Right atrium auricular region (tissue), 2 donors: ENCODE measurements around the gene TUBB3. TPM values are rescaled to one million over a fixed set of nuclear protein-coding genes. Genes with fewer than 3 reads are reported as not detected.
"Not testable (repeated sequence)": the region's sequence is repeated elsewhere in the genome, so short reads cannot be mapped to it uniquely, and the experiment has no call there.

Experiments used
- DNase-seq: peaks from one replicate; pipeline ENCODE4 v3.0.0-alpha.2; 2019; ENCODE audit warnings: low spot score
- H3K27ac ChIP-seq, 2 donors: fragments of 200-600 bp; sonication (generic); 1 replicate in 1 of 2; 2 replicates in 1 of 2; pipeline ENCODE4 v1.5.1; 2016 to 2019
- H3K27me3 ChIP-seq, 2 donors: fragments of 200-600 bp; sonication (generic); one replicate each; pipeline versions ENCODE4 v1.5.1 to v1.6.0; 2017 to 2019
- H3K36me3 ChIP-seq: fragments of 200-600 bp; sonication (generic); one replicate; pipeline ENCODE4 v1.5.1; 2016
- H3K4me1 ChIP-seq, 2 donors: fragments of 200-600 bp; sonication (generic); one replicate each; pipeline versions ENCODE4 v1.5.1 to v1.6.0; 2017 to 2019
- H3K4me3 ChIP-seq, 2 donors: fragments of 200-600 bp; sonication (generic); 1 replicate in 1 of 2; 2 replicates in 1 of 2; pipeline ENCODE4 v1.5.1; 2017 to 2019; ENCODE audit warnings: mild to moderate bottlenecking in 1 of 2, moderate library complexity in 1 of 2
- H3K9me3 ChIP-seq, 2 donors: fragments of 200-600 bp; sonication (generic); one replicate each; pipeline ENCODE4 v1.5.1; 2019
- CTCF ChIP-seq, 2 donors: fragments of 200-600 bp; sonication (generic); IDR thresholded peaks; one replicate each; pipeline ENCODE4 v1.5.1; 2019; ENCODE audit warnings: antibody characterized with exemption in 2 of 2
- total RNA-seq, 2 donors: library from RNA; depleted of rRNA; stranded (reverse); fragments of >200 nt; gene quantifications; one replicate each; pipeline ENCODE4 v1.1.0, GENCODE V29; 2016

Gene TUBB3
- total RNA-seq, 2 donors from 2014 or later = 2.2 to 6.4 TPM

- H3K4me3 ChIP-seq = no peak overlapping the region
- no peaks in the 10 kb centered on the region for H3K27me3 ChIP-seq
- no peaks in the 10 kb centered on the region for H3K9me3 ChIP-seq
- H3K27ac ChIP-seq = no peak overlapping the region
- no peak for TF ChIP-seq CTCF (IDR thresholded peaks at IDR 0.05)
- H3K4me1 ChIP-seq = peaks cover 0 to 11% of the 10 kb centered on the region in 2 donors
- peaks cover 4% of the 10 kb centered on the region for H3K36me3 ChIP-seq
- DNase-seq = no peak
Observed at GRCh38 chr16:89966756-89967155, 43.6 kb downstream of the TUBB3 start.

DNA sequence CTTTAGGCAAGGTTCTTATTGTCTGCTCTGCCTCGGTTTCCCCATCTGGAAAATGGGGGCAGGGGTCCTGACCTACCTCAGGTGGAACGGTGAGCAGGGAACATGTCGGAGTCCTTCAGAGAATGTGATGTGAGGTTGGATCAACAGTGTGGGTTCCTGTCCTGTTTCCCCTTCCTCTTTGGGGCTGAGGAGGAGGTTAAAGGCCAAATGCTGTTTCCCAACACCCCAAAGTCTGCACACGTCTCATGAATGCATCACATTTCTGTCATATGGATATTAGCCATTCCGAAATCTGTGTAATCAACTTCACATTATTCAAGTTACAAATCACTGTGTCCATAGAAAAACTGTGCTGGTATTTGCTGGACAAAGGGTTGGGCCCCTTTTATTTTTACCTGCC, 44.3 kb downstream of the TUBB3 start:
- H3K36me3 ChIP-seq, H3K4me3 ChIP-seq, DNase-seq, H3K27ac ChIP-seq, H3K9me3 ChIP-seq, H3K27me3 ChIP-seq: not testable (repeated sequence)
- H3K4me1 ChIP-seq = peaks cover 0 to 15% of the 10 kb centered on the region in 2 donors

- DNase-seq, H3K27ac ChIP-seq, H3K9me3 ChIP-seq, H3K27me3 ChIP-seq, H3K4me3 ChIP-seq, H3K36me3 ChIP-seq: not testable (repeated sequence)
- peaks cover 0 to 17% of the 10 kb centered on the region in 2 donors for H3K4me1 ChIP-seq
Observed at GRCh38 chr16:89968074-89968473, 44.9 kb downstream of the TUBB3 start.

DNA sequence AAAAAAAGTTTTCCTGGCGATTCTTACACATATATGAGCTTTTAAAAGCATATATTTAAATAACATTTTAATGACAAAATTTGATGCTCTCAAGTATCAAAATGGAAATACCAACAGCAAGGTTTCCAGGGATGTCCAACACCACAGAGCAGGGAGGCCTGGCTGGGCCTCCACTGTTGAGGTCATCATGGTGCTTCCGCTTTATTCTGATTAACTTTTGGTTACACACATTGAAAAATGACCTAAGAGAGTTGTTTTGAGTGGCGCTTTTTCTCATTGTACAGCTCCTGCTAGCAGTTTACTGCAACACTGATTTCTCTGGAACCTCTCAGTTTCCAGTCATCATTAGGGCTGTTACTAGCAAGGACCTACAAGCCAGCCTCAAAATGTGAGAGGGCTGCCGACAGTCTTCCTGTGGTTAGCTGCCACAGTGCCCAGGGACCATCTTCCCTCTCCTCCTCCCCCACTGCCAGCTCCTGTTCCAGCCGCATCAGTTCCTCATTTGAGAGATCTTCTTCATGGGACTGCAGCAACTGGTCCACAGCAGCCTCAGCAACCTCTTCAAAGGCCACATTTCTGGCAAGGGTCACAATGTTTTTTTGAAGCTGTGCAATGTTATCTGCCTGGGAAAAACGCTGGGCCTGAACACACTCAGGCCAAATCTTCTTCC, 46.7 kb downstream of the TUBB3 start:
- Histone ChIP-seq H3K27ac (no peak overlapping the region), H3K4me3 (no peak overlapping the region), H3K9me3 (no peaks in the 10 kb centered on the region), H3K36me3 (peaks cover 4% of the 10 kb centered on the region), H3K4me1 (peaks cover 0 to 29% of the 10 kb centered on the region in 2 donors), H3K27me3 (no peaks in the 10 kb centered on the region)
- no peak for TF ChIP-seq CTCF (IDR thresholded peaks at IDR 0.05)
- DNase-seq = no peak

GRCh38 chr16:89971495-89972243, 48.5 kb downstream of the TUBB3 start:
- Histone ChIP-seq H3K9me3 (no peaks in the 10 kb centered on the region), H3K27ac (peak overlapping the region; percentile 93 to 94), H3K4me3 (peak overlapping the region; percentile 68 to 95), H3K36me3 (no peaks in the 10 kb centered on the region), H3K4me1 (peaks cover 0 to 29% of the 10 kb centered on the region in 2 donors), H3K27me3 (no peaks in the 10 kb centered on the region)
- no peak for TF ChIP-seq CTCF (IDR thresholded peaks at IDR 0.05)
- DNase-seq = no peak

DNA sequence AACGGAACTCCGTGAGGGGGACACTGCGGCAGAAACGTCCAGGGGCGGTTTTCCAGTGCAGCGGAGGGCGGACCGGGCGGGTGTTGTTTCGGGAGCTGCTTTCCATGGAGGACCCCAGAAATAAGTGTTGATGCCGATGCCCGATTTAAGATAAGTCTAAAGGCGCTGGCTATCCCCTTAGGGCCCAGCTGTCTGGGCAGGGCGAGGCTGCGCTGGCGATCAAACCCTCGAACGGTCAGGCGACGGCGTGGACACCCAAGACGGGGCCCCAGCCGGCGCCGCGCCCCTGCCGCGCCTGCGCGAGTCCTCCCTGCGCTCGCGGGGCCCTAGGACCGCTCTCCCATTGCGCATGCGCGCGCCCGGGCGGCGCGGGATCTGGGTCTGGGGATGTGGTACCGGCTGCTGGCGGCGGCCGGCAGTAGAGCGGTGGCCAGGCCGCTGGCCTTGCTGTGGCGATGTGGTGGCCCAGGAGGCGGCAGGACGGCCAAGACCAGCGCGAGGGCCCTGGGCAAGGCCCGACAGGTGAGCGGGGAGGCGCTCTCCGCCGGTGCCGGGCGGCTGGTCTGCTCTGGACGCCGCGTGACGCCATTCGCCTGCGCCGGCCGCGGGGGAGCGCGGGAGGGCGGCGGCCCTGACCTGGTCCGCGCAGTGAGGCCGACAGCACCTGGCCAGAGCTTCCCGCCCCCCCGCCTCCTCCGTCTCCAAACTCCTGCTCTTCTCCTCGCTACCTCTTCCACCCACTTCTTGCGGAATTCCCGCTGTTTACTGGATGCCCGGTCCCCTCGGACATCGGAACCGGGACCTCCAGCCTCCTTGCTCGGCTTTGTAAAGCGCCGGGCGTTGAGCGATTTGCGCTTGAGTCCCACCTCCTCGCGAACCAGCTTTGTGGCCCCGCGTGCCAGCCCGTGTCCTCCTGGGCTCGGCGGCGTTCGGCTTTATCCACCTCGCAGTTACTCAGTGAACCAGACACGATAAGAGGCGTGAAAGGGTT, 49.4 kb downstream of the TUBB3 start:
- Histone ChIP-seq H3K9me3 (no peaks in the 10 kb centered on the region), H3K4me1 (peaks cover 0 to 29% of the 10 kb centered on the region in 2 donors), H3K27ac (peak overlapping the region; percentile 93 to 94), H3K4me3 (peak overlapping the region; percentile 68 to 95), H3K36me3 (no peaks in the 10 kb centered on the region), H3K27me3 (no peaks in the 10 kb centered on the region)
- TF ChIP-seq CTCF (IDR thresholded peaks at IDR 0.05) = peak in 1 of 2 donors; percentile 50
- DNase-seq = peak; percentile 89
